Measurements from ENCODE around the gene TCFL5.

The TCFL5 gene

DNA sequence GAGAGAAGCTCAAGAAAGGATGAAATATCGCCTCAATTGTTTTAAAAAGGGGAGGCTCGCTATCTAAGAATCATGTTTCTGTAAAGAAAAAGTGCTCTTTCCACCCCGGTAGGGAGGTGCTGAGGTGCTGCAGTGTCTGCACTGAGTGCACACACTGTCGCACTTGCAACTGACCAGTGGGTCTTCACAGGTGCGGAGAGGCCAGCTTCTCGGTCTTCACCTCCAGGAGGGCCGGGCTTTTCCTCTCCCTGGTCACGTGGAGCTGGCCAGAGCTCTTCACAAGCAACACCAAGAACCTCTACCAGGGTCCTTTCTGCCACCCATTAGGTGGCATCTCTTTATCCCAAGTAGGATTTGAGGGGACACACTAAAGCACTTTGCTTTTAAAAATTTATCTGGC lies 27.8 kb upstream of the TCFL5 start:
- no peak for DNase-seq
- TF ChIP-seq GATA1 (IDR thresholded peaks at IDR 0.05; ENCODE audit: low read depth, low read length) (no peak), POLR2A (IDR thresholded peaks at IDR 0.05; ENCODE audit: low read length) (no peak)

DNA sequence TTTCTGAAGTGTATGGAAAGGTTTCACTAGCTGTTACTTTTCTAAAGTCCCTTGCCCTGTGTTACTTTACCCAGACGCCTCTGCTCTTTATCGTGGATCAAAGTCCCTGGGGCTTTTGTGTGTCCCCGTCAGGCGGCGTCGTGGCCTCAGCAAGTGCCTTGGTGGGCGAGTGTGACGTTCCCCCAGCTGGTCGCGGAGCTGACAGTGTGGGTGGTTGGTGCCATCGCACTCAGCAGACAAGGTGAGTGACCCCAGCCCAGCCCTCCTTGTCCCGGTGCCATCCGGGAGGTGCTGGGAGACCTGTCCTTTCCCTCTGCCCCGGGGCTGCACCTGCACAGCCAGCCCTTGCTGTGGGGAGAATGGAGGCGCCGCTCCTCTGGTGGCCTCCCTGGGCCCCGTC lies 27.3 kb upstream of the TCFL5 start:
- no peak for DNase-seq
- TF ChIP-seq POLR2A (IDR thresholded peaks at IDR 0.05; ENCODE audit: low read length): no peak
- TF ChIP-seq GATA1 (IDR thresholded peaks at IDR 0.05; ENCODE audit: low read depth, low read length): no peak

DNA sequence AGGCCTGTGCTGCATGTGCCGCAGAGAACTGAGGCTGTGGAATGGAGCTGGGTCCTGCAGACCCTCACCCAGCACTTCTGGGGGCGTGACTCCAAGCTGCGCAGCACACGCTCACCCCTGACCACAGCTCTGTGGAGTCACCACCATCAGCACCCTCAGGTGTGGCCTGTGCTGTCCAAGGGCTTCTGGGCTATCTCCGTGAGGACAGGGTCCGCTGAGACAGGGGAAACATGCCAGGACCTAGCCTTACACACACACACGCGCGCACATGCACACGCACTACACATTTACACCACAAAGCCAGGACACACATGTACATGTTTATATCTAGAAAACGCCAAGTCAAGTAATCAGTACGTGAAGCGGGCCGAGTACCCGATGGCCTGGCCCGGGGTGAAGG lies 26.8 kb upstream of the TCFL5 start:
- TF ChIP-seq POLR2A (IDR thresholded peaks at IDR 0.05; ENCODE audit: low read length) (no peak), GATA1 (IDR thresholded peaks at IDR 0.05; ENCODE audit: low read depth, low read length) (no peak)
- DNase-seq: no peak

DNA sequence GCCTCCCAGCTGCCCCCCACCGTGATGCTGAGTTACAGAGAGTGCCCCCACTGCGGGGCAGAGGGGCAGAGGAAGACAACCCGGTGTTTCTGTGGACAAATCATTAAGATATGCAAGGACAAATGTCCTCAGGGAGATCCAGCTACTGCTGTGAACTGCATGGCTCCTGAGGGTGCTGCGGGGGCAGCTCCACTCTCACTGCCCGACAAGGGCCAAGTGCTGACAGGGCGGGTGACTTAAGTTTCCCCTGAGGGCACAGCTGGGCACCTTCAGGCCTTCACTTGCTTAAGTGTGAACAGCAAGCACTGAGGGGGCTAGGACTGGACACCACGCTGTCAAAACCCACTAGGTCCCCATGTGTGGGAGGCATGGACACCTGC lies 26.2 kb upstream of the TCFL5 start:
- TF ChIP-seq POLR2A (IDR thresholded peaks at IDR 0.05; ENCODE audit: low read length): no peak
- no peak for TF ChIP-seq GATA1 (IDR thresholded peaks at IDR 0.05; ENCODE audit: low read depth, low read length)
- DNase-seq: no peak

DNA sequence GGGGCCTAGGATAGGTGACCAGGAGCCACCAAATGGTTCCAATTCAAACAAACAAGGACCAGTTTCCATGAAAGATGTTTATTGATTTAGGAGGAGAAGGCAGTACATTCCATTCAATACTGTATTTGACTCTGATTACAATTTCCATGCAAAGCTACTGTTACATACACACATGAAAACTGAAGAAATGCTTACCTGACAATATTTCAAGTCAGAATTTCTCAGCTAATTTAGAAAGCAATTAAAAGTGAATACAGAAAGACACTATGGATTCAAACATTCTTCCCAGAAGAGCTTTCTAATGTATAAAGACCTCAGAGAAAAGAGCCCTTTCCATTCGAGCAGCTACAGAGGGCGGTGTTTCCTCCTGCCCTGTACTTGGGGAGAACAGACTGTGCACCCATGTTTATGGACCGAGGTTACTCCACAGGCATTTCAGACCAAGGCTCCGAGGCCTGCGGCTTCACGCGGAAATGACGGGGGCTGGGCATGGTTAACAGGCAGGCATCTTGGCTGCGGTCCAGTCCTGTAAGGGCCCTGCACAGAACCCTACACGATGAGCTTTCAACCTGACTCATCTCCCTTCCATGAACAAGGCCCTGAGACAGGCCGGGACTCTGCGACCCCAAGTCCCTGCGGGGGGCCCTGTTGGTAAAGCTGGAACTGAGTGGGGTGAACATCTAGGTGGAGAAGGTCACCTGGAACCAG lies 25.7 kb upstream of the TCFL5 start:
- DNase-seq: no peak
- no peak for TF ChIP-seq POLR2A (IDR thresholded peaks at IDR 0.05; ENCODE audit: low read length)
- no peak for TF ChIP-seq GATA1 (IDR thresholded peaks at IDR 0.05; ENCODE audit: low read depth, low read length)

DNA sequence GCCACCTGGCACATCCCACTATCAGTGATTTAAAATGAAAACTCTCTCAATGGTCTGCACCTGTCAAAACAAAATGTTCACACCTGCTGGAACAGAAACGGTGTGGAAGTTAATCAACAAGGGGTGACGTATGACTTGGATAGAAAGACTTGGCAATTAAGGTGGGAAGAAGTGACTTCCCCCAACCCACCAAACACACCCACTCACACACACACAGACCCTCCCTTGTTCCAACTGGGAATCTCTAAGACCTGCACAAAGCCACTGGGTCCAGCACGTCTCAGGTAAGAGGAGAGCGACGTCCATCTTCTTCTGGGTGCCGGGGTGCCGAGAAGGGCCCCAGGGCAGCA lies 25.1 kb upstream of the TCFL5 start:
- TF ChIP-seq POLR2A (IDR thresholded peaks at IDR 0.05; ENCODE audit: low read length) (no peak), GATA1 (IDR thresholded peaks at IDR 0.05; ENCODE audit: low read depth, low read length) (no peak)
- no peak for DNase-seq

DNA sequence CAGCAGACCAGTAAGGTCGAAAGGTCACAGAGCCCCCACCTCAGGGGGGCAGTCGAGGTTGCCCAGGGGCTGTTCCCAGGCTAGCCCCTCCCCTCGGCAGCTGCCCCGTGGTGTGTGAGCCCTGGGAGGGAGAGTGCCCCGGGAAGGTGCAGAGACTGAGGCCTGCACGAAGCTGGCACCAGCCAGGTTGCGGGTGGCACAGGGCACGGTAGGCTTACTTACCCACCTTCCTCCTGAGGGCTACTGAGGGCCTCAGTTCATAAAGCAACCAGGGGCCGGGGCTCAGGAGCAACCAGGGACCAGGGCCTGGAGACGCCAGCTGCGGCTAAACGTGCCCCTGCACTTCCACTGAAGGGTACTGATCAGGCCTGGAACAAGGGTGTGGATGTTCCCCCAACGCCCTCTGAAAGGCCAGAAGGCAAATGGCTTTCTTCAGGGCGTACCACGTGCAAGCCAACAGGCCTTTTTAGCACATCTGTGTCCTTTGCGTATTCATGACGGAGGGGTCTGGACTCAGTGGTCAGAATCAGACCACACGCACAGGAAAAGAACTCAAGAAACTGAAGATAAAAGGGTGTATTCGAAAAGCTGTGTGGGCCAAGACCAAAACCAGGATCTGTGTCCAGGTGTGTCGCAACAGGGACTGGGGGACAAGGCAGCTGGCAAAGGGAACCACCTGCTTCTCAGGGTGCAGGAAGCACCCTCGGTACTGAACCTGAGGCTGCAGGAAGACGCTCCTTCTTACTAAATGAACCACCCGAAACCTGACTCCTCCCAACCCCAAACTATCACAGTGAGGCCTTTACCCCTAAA lies 24.5 kb upstream of the TCFL5 start:
- TF ChIP-seq POLR2A (IDR thresholded peaks at IDR 0.05; ENCODE audit: low read length) (no peak), GATA1 (IDR thresholded peaks at IDR 0.05; ENCODE audit: low read depth, low read length) (no peak)

DNA sequence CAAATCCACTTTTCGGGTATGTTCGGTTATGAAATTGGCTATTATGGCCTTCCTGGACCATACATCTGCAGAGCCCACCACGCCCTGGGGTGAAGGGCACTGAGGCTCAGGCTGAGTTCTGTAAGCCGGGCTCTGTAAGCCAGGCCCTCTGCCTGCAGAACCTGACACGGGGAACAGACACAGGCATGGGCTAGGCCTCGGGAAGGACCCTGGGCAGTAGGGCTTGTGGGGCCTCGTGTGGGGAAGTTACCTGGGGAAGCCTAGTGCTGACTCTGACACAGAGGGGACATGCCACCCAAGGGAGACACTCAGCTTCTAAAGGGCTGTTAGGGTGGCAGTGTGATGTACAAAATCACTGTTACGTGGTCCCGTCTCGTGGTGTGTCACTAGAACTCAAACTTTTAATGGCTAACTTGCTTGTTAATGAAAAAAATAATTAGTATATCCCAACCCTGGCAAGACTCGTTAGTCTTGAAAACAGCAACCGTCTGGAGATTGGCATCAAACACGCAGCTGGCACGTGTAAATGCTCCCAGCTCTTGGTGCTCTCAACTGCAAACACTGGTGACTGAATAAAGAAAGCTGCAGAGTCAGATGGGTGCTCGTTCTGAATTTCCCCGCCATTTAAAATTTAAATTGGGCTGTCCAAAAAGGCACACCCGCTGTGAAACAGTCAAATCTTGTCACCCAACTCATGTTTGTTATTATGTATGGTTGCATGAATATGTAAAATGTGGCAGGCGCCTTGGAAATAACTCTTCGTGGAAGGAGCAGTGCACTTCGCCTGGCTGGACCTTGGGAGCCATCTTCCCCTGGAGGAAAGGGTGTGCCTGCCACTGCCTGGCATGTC lies 23.6 kb upstream of the TCFL5 start:
- TF ChIP-seq GATA1 (IDR thresholded peaks at IDR 0.05; ENCODE audit: low read depth, low read length) (no peak), POLR2A (IDR thresholded peaks at IDR 0.05; ENCODE audit: low read length) (no peak)
- no peak for DNase-seq

More for the DNA sequence above, 24.5 kb upstream of the TCFL5 start:
- DNase-seq: no peak

DNA sequence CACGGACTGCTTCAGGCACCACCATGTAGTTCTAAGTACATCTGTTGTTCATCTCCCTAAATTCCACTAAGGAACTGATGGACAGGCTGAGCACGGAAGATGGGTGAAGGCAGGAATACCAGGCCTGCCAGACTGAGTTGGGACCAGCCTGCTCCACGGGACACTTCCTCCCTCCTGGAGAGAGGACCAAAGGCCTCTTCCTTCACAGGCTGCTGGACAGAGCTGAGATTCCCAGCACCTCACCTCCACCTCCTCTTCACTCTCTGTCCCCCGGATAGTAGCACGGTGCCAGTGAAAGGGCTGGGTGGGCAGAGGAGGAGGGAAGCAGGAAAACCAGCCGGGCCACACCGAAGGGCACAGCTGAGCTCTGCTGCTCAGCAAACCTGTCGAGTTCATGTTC lies 22.9 kb upstream of the TCFL5 start:
- no peak for TF ChIP-seq POLR2A (IDR thresholded peaks at IDR 0.05; ENCODE audit: low read length)
- TF ChIP-seq GATA1 (IDR thresholded peaks at IDR 0.05; ENCODE audit: low read depth, low read length): no peak
- no peak for DNase-seq

DNA sequence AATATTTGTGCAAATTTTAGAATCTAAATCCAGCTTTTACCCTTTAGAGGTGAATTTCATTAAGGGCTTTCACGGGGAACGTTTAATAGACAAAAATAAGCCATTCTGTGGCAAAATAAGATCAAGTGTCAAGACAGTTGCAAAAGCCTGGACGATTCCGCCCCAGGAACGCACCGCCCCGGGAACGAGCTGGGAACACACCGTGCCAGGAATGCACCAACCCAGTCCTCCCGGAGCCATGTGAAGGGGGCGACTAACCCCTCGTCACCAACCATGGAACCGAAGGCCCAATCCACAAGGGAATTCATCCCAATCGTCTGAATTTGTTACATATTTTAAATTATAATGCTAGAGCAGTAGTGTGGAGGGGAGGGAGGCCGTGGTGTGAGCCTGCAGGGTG lies 20.8 kb upstream of the TCFL5 start:
- DNase-seq: no peak
- TF ChIP-seq GATA1 (IDR thresholded peaks at IDR 0.05; ENCODE audit: low read depth, low read length) (no peak), POLR2A (IDR thresholded peaks at IDR 0.05; ENCODE audit: low read length) (no peak)

DNA sequence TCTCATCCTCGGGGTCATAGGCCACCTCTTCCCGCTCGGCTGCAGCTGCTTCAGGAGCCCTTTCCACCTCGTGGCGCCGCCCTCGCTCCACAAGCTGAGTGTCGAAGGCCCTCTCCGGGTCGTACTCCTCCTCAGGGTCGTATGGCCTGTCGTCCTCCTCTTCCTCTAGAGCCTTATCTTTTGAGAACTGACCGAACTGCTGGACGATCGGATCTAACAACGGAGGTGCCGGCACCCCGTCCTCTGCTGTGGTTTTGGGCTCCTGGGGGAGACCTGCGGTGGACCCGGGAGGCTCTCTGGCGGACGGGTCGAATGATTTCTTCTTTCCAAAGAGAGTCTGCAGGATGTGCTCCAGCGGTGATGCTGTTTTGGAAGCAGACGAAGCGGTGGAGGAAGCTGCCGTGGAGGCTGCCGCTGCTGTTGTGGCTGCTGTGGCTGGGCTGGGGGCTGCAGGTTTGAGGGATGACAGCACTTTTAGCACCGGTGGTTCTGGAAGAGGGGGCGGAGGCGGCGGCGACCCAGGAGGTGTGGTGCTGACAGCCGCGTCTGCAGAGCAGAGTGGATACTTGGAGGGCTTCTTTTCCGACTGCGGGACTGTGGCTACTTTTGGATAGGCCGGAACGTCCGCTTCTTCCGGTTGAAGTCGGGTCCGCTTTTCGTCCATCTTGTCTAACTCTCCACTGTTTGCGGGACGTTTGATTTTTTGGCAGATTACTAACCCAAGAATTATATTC lies 20.2 kb upstream of the TCFL5 start:
- TF ChIP-seq POLR2A (IDR thresholded peaks at IDR 0.05; ENCODE audit: low read length): no peak
- no peak for TF ChIP-seq GATA1 (IDR thresholded peaks at IDR 0.05; ENCODE audit: low read depth, low read length)
- no peak for DNase-seq

DNA sequence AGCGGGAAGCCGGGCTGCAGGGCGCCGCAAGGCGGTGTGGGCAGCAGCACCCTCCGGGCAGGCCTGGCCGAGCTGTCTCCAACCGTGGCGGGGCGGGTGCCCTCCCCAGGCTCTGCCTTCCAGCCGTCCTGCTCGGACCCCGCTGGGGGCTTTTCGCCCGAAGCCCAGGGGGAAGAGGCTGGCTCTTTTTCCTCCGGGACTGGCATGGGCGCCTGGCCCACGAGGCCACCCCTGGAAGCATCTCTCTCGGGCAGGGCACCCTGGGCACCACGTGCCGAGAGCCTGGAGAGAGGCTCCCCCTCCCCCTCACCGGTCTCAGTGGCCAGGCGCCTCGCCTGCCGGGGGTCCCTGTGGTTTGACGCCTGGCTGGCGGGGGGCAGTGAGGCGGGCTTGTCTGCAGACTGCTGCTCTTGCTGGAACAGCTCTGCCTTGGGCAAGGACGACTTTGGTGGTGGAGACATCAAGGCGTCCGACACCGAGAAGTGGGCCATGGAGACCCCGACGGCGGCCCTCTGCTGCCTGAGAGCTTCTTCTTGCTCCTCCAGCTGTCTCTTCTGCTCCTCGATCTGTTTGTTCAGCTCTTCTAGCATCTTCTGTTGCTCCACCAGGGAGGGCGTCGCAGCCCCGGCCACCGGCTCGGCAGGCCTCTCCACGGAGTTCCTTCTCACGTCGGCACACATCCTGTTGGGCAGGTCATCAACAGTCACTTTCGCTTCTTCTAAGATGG lies 19.5 kb upstream of the TCFL5 start:
- TF ChIP-seq POLR2A (IDR thresholded peaks at IDR 0.05; ENCODE audit: low read length): no peak
- no peak for TF ChIP-seq GATA1 (IDR thresholded peaks at IDR 0.05; ENCODE audit: low read depth, low read length)
- DNase-seq: no peak

All from erythroblast (primary cell).